GM12891 (cell line): ENCODE measurements around the gene SF1.

ENCODE experiments used
- PAX5 ChIP-seq: IDR thresholded peaks from 2 replicates; pipeline ENCODE4 v1.6.1; 2011; ENCODE audit warnings: low read length, moderate library complexity, mild to moderate bottlenecking; ENCODE audit not compliant: insufficient read depth, severe bottlenecking
- POLR2A ChIP-seq: IDR thresholded peaks from 2 replicates; pipeline ENCODE4 v1.6.1; 2011; ENCODE audit warnings: low read depth, low read length, control low read depth
- TAF1 ChIP-seq: IDR thresholded peaks from 2 replicates; pipeline ENCODE4 v1.6.1; 2011; ENCODE audit warnings: low read depth, low read length, control low read depth

DNA sequence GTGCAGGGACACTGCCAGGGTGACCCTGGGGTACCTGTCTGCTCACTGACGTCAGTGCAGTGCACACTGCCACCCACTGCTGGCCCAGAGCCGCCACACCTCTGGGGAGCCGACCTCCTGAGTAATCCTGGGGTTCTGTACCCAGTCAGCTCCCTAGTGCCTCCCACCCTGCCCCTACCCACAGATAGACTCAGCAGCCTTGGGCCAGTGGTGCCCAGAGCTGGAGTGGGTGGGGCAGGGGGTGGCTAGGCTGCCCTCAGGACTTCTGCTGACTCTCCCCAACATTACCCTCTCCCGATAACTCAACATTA, 61.1 kb downstream of the SF1 start:
- TF ChIP-seq PAX5 (no peak), POLR2A (no peak), TAF1 (no peak)
